ENCODE data around the gene INPP4B. TPM values are rescaled to one million over a fixed set of nuclear protein-coding genes. Genes with fewer than 3 reads are reported as not detected.

The INPP4B gene
- total RNA-seq, 1 experiment from 2014 or later: 0.07 TPM

- Histone ChIP-seq H2BK5ac (ENCODE audit: insufficient read length, low read length) (no peak overlapping the region), H3T11ph (ENCODE audit: low read length) (no peak overlapping the region), H3K79me1 (ENCODE audit: insufficient read depth, low read depth, low read length, poor library complexity, severe bottlenecking) (no peaks in the 10 kb centered on the region), H4K8ac (replicated peaks; ENCODE audit: insufficient read length, low read depth, low read length) (no peak overlapping the region), H3K56ac (ENCODE audit: insufficient read length, low read depth, low read length) (no peak overlapping the region), H3K18ac (ENCODE audit: insufficient read length, low read depth, low read length) (no peak overlapping the region), H3K27ac (ENCODE audit: insufficient read length, low read depth, low read length) (no peak overlapping the region), H4K5ac (ENCODE audit: insufficient read length, low read depth, low read length) (no peak overlapping the region), H3K9me3 (ENCODE audit: control insufficient read depth, low read depth, low read length) (no peaks in the 10 kb centered on the region), H3K27me3 (ENCODE audit: insufficient read depth, low read length) (no peaks in the 10 kb centered on the region), H3K4me2 (ENCODE audit: insufficient read depth, insufficient read length, low read length) (no peak overlapping the region), H3K23ac (ENCODE audit: insufficient read length, low read depth, low read length) (no peak overlapping the region), H2BK12ac (ENCODE audit: insufficient read length, low read depth, low read length) (no peak overlapping the region), H3K4ac (ENCODE audit: low read depth, low read length) (no peak overlapping the region), H3K79me2 (ENCODE audit: insufficient read depth, low read length) (no peaks in the 10 kb centered on the region), H4K91ac (ENCODE audit: insufficient read length, low read depth, low read length) (no peak overlapping the region), H2BK120ac (ENCODE audit: low read depth, low read length, poor library complexity, severe bottlenecking) (no peak overlapping the region), H3K9ac (ENCODE audit: extremely low read depth, insufficient read length, low read length) (no peak overlapping the region), H3K23me2 (ENCODE audit: insufficient read length, low read depth, low read length, poor library complexity, severe bottlenecking) (no peaks in the 10 kb centered on the region), H2BK20ac (ENCODE audit: low read depth, low read length, poor library complexity, severe bottlenecking) (no peak overlapping the region), H2BK15ac (ENCODE audit: low read depth, low read length) (no peak overlapping the region), H3K4me1 (ENCODE audit: insufficient read depth, low read length) (0 out of 2 replicates have a peak, but pooled peaks cover 3% of the 10 kb centered on the region), H2AFZ (ENCODE audit: low read length) (no peak overlapping the region), H4K20me1 (ENCODE audit: control insufficient read depth, insufficient read depth, insufficient read length) (no peaks in the 10 kb centered on the region), H3K14ac (ENCODE audit: insufficient read depth, low read length) (no peak overlapping the region), H2AK5ac (ENCODE audit: insufficient read length, low read length) (no peak overlapping the region)
- Mint-ChIP-seq H3K4me1 (peaks cover 19 to 20% of the 10 kb centered on the region in 2 experiments), H3K27ac (no peak overlapping the region), H3K9me3 (no peaks in the 10 kb centered on the region), H3K27me3 (ENCODE audit: low read depth) (no peaks in the 10 kb centered on the region), H3K36me3 (ENCODE audit: insufficient read depth in 1 of 3, low read depth in 3 of 3) (no peaks in the 10 kb centered on the region), H3K4me3 (no peak overlapping the region)
- no peak for TF ChIP-seq CTCF (conservative IDR thresholded peaks at IDR 0.05)
- no CpG with 5 or more reads among the region's 3 CpGs for WGBS (ENCODE audit: extremely low coverage, insufficient read length, low lambda C conversion rate)
- no peak for DNase-seq
Measured at GRCh38 chr4:142267101-142267500, 579.0 kb downstream of the INPP4B start.

Measured in H9 (cell line).